Lung (tissue), 12 donors: ENCODE data around the gene EPHB6. TPM values are rescaled to one million over a fixed set of nuclear protein-coding genes. Genes with fewer than 3 reads are reported as not detected.

Experiments used
- ATAC-seq: fragments of 200-7000 bp; cut with Tn5 transposase; one replicate; pipeline ENCODE4 v1.9.1; 2020; ENCODE audit warnings: moderate number of reproducible peaks; ENCODE audit not compliant: insufficient read depth, low FRiP score
- DNase-seq, 3 donors: peaks; one replicate each; pipeline ENCODE4 v3.0.0-alpha.2; 2013 to 2017
- H3K27ac ChIP-seq, 2 donors: one replicate each; pipeline ENCODE4 v1.5.1; 2013; ENCODE audit warnings: mild to moderate bottlenecking in 2 of 2, moderate library complexity in 2 of 2, control low read depth in 1 of 2, inconsistent platforms in 1 of 2, low read depth in 1 of 2, low read length in 1 of 2
- H3K27me3 ChIP-seq, 3 donors: one replicate each; pipeline ENCODE4 v1.5.1; 2013; ENCODE audit warnings: low read length in 2 of 3; ENCODE audit not compliant: control insufficient read depth in 3 of 3, insufficient read depth in 3 of 3
- H3K36me3 ChIP-seq, 4 donors: one replicate each; pipeline ENCODE4 v1.5.1; 2013; ENCODE audit warnings: low read length in 4 of 4, mild to moderate bottlenecking in 1 of 4, moderate library complexity in 1 of 4; ENCODE audit not compliant: control insufficient read depth in 4 of 4, insufficient read depth in 4 of 4
- H3K4me1 ChIP-seq, 5 donors: one replicate each; pipeline ENCODE4 v1.5.1; 2013; ENCODE audit warnings: low read length in 5 of 5, mild to moderate bottlenecking in 2 of 5, moderate library complexity in 1 of 5; ENCODE audit not compliant: control insufficient read depth in 5 of 5, insufficient read depth in 5 of 5
- H3K4me3 ChIP-seq: one replicate; pipeline ENCODE4 v1.5.1; 2013; ENCODE audit warnings: mild to moderate bottlenecking, control low read depth, moderate library complexity
- H3K9ac ChIP-seq, 2 donors: one replicate each; pipeline ENCODE4 v1.5.1; 2013; ENCODE audit warnings: low read length in 2 of 2, control low read depth in 1 of 2; ENCODE audit not compliant: insufficient read depth in 1 of 2
- H3K9me3 ChIP-seq, 4 donors: one replicate each; pipeline ENCODE4 v1.5.1; 2013; ENCODE audit warnings: low read length in 3 of 4, mild to moderate bottlenecking in 1 of 4, moderate library complexity in 1 of 4; ENCODE audit not compliant: control insufficient read depth in 4 of 4, insufficient read depth in 3 of 4
- WGBS, 2 donors: extraction: QIAGEN DNeasy Blood & Tissue Kit; methylation state at CpG; one replicate each; pipeline ENCODE4 v1.1.7; 2013; 5-methylcytosine and 5-hydroxymethylcytosine counted together
- polyA plus RNA-seq, 2 donors: library from polyadenylated mRNA; stranded (reverse); fragments of 200-250 nt; gene quantifications; one replicate each; pipeline ENCODE4 v1.2.1, GENCODE V29; 2013
- total RNA-seq, 2 donors: library from RNA; depleted of rRNA in 1 of 2; stranded (reverse); fragments of >200 nt in 1 of 2; gene quantifications; one replicate each; pipeline ENCODE4 v1.2.1, GENCODE V29; 2014 to 2021
- TF ChIP-seq, protein P1 (sequence below): IDR thresholded peaks from 2 replicates; pipeline ENCODE4 v1.5.1; 2012; ENCODE audit warnings: mild to moderate bottlenecking; ENCODE audit errors: control extremely low read depth, extremely low read depth
- donor health status: control.
- donor health status: control.
- donor health status: Bipolar disorder and iron deficiency.
- donor health status: healthy.
- donor health status: DM: yes; HTN: yes; CAD: no.

EPHB6 gene
- total and polyA plus RNA-seq, 4 donors = 3.2 to 18.8 (median 13.5) TPM

DNA sequence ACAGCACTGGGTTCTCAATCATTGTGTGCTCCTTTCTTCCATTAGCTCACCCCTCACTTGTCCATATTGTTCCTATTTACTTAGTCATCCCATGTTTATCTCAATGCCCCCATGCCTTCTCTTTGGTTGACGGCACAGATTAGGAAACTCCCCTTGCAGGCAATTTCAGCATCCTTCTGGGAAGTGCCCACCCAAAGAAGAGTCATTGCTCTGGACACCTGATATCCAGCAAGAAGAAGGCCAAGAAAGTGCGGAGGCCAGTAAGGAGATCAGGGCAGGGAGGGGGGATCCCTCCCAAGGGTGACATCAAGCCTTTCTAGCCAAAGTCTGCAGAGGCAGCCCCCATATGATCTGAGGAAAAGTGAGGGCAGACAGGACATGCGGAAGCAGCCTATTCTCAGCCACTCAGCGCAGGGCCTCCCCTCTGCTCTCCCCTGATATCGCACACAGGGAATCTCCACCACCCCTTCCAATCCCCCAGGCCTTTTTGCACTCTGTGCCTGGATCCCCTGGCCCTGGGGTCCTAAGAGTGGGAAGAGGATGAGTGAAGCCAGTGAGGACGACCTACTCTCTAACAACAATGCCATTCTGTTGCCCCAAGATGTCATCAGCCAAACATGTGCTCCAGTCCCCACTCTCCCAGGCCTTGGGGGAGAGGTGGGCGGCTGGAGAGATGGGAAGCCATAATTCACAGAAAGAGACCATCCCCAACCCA, 28.9 kb downstream of the EPHB6 start:
- Histone ChIP-seq H3K9me3 (no peaks in the 10 kb centered on the region), H3K27ac (no peak overlapping the region), H3K9ac (no peak overlapping the region), H3K36me3 (no peaks in the 10 kb centered on the region), H3K27me3 (no peaks in the 10 kb centered on the region), H3K4me3 (no peak overlapping the region), H3K4me1 (peaks cover 0 to 14% (median 0%) of the 10 kb centered on the region in 5 donors)
- WGBS, 2 donors = 79 to 87% methylated on average over 7 of the region's 7 CpGs
- TF ChIP-seq, protein P1, sequence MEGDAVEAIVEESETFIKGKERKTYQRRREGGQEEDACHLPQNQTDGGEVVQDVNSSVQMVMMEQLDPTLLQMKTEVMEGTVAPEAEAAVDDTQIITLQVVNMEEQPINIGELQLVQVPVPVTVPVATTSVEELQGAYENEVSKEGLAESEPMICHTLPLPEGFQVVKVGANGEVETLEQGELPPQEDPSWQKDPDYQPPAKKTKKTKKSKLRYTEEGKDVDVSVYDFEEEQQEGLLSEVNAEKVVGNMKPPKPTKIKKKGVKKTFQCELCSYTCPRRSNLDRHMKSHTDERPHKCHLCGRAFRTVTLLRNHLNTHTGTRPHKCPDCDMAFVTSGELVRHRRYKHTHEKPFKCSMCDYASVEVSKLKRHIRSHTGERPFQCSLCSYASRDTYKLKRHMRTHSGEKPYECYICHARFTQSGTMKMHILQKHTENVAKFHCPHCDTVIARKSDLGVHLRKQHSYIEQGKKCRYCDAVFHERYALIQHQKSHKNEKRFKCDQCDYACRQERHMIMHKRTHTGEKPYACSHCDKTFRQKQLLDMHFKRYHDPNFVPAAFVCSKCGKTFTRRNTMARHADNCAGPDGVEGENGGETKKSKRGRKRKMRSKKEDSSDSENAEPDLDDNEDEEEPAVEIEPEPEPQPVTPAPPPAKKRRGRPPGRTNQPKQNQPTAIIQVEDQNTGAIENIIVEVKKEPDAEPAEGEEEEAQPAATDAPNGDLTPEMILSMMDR = no peak
- ATAC-seq (no peak), DNase-seq (peak in 1 of 3 donors; percentile 1)

DNA sequence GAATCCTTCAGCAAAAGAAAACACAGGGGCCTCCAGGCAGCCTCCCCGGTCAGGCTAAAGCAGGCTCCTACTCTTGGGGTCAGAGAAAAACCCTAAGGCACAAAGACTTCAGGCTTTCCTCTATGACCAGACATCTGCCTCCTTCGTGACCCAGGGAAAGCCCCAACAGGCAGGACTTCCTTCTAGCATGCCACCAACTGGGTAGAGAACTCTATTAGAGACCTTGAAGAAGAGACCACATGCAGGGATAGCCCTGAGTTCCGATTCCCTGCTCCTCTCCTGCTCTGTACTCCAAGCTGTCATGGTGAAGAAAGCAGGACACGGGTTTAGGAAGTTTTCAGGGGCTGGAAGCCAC, 29.4 kb downstream of the EPHB6 start:
- H3K4me3 ChIP-seq = no peak overlapping the region
- DNase-seq = peak in 1 of 3 donors; percentile 10

DNA sequence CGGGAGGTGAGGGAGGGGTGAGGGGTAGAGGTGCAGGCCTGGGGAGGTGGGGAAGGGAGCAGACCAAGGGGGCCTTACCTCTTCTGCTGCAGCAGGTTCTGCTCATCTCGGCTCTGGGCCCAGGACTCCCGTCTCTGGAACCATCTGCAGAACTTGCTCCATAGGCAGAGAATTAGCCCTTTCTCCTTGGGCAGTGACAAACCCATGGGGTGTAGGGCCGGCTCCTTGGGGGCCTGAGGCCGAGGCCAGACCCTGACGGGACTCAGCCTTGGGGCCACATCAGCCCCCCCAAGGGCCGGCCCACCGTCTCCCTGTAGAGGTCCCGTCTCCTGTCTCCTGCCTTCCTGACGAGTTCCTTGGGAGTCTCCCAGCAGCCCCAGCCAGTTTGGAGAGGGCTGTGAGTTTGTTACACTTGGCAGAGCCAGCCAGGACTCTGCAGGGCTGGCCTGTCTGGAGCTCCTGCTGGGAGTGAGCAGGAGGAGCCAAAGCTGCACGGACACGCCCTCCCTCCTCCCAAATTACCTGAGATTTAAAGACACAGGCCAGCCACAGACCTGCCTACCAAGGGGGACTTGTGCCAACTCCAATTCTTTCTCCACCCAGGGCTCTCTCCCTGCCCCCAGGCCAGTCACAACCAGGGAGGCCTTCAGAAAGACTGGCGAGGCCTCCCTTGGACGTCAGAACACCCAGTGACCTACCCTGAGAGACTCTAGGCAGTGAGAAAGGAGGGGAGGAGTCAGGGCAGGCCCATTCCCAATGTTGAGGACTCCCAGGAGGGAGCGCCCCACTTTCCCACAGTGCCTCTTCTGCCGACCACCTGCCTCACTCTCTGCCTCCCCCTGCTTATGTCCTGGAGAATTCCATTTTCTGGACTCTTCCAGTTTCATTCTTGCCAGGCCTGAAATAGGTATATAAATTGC, 30.7 kb downstream of the EPHB6 start, which contains the start of gene TRPV6:
Gene TRPV6 (minus strand): TSS at position 435 of the 920 bp plus-strand sequence.
- 60 to 81% methylated on average over 16 of the region's 16 CpGs for WGBS, 2 donors
- ATAC-seq = peak; percentile 65
- TF ChIP-seq, protein P1 = no peak

More for the DNA sequence above, 29.4 kb downstream of the EPHB6 start:
- ATAC-seq = no peak
- Histone ChIP-seq H3K27me3 (no peaks in the 10 kb centered on the region), H3K9me3 (no peaks in the 10 kb centered on the region), H3K4me1 (peaks cover 0 to 14% (median 0%) of the 10 kb centered on the region in 5 donors), H3K9ac (no peak overlapping the region), H3K27ac (no peak overlapping the region), H3K36me3 (no peaks in the 10 kb centered on the region)
- TF ChIP-seq, protein P1 = no peak
- 79 to 80% methylated on average over 4 of the region's 4 CpGs for WGBS, 2 donors

More for the DNA sequence above, 30.7 kb downstream of the EPHB6 start, which contains the start of gene TRPV6:
- H3K4me1 ChIP-seq = peaks cover 0 to 19% (median 0%) of the 10 kb centered on the region in 5 donors
- DNase-seq = peak; percentile 40 to 73 (median 62)
- H3K27ac ChIP-seq = no peak within 1 kb of the TSS
- H3K9ac ChIP-seq = no peak within 1 kb of the TSS
- no peaks in the 10 kb centered on the region for H3K36me3 ChIP-seq
- H3K27me3 ChIP-seq = no peaks in the 10 kb centered on the region
- H3K9me3 ChIP-seq = no peaks in the 10 kb centered on the region
- no peak within 1 kb of the TSS for H3K4me3 ChIP-seq
